Esophagus muscularis mucosa (tissue), 3 donors: ENCODE data around the gene IPO13.

Experiments used
- CTCF ChIP-seq, 3 experiments: fragments of 200-600 bp in 2 of 3; fragments of 450-650 bp in 1 of 3; sonication (generic) in 2 of 3; IDR thresholded peaks; one replicate each; pipeline ENCODE4 v1.5.1; 2017 to 2019; ENCODE audit warnings: antibody characterized with exemption in 3 of 3, mild to moderate bottlenecking in 2 of 3, moderate library complexity in 1 of 3
- POLR2A ChIP-seq: fragments of 450-650 bp; IDR thresholded peaks from one replicate; pipeline ENCODE4 v1.6.1; 2017; ENCODE audit warnings: antibody characterized with exemption, moderate library complexity, mild to moderate bottlenecking, low read depth
- POLR2AphosphoS5 ChIP-seq, 2 donors: sonication (generic); formaldehyde crosslinking; IDR thresholded peaks; one replicate each; pipeline ENCODE4 v1.6.1; 2017; ENCODE audit warnings: antibody characterized with exemption in 2 of 2

- no peak for TF ChIP-seq CTCF (IDR thresholded peaks at IDR 0.05)
- TF ChIP-seq POLR2A, result no peak
- no peak for TF ChIP-seq POLR2AphosphoS5 (IDR thresholded peaks at IDR 0.05)
Measured at GRCh38 chr1:43944860-43945259, 1.9 kb upstream of the IPO13 start.
